Keratinocyte (primary cell): ENCODE measurements around the gene OTX2. TPM values are rescaled to one million over a fixed set of nuclear protein-coding genes. Genes with fewer than 3 reads are reported as not detected.

ENCODE experiments used
- DNase-seq: peaks from one replicate; pipeline ENCODE4 v3.0.0-alpha.2; 2011; ENCODE audit warnings: low read depth, missing footprints, low spot score
- FAIRE-seq: peaks from 2 replicates; lab custom pipeline; 2011; peaks lifted over from hg19 to GRCh38; lab: Jason Lieb, UNC
- H2AFZ ChIP-seq: 2 replicates; pipeline ENCODE4 v1.6.0; 2012; ENCODE audit warnings: low read length, control low read depth, inconsistent platforms; ENCODE audit not compliant: control insufficient read depth
- H3K27ac ChIP-seq: 2 replicates; pipeline ENCODE4 v1.5.1; 2011; ENCODE audit warnings: low read length; ENCODE audit not compliant: control insufficient read depth, insufficient read depth
- H3K27me3 ChIP-seq: 3 replicates; pipeline ENCODE4 v1.6.0; 2011; ENCODE audit warnings: low read length; ENCODE audit not compliant: control insufficient read depth, insufficient read depth; ENCODE audit errors: extremely low read depth
- H3K36me3 ChIP-seq, 2 experiments: 2 replicates in 1 of 2; 3 replicates in 1 of 2; pipeline ENCODE4 v1.5.1; 2011; ENCODE audit warnings: low read length in 2 of 2, mild to moderate bottlenecking in 1 of 2; ENCODE audit not compliant: control insufficient read depth in 2 of 2, insufficient read depth in 2 of 2; ENCODE audit errors: extremely low read depth in 1 of 2
- H3K4me1 ChIP-seq: 3 replicates; pipeline ENCODE4 v1.5.1; 2011; ENCODE audit warnings: low read length; ENCODE audit not compliant: control insufficient read depth, insufficient read depth; ENCODE audit errors: extremely low read depth
- H3K4me2 ChIP-seq: 3 replicates; pipeline ENCODE4 v1.6.0; 2011; ENCODE audit warnings: low read depth, low read length; ENCODE audit not compliant: control insufficient read depth, insufficient read depth; ENCODE audit errors: extremely low read depth
- H3K4me3 ChIP-seq, 3 experiments: fragments of 200-600 bp in 1 of 3; sonication (generic) in 1 of 3; 2 replicates in 2 of 3; 3 replicates in 1 of 3; pipeline ENCODE4 v1.5.1; 2011 to 2016; ENCODE audit warnings: low read length in 3 of 3, mild to moderate bottlenecking in 3 of 3, control low read depth in 2 of 3, inconsistent platforms in 1 of 3, low read depth in 1 of 3, mixed read lengths in 1 of 3, mixed run types in 1 of 3, moderate library complexity in 1 of 3; ENCODE audit not compliant: control insufficient read depth in 2 of 3, insufficient read depth in 2 of 3; ENCODE audit errors: extremely low read depth in 1 of 3
- H3K79me2 ChIP-seq: 2 replicates; pipeline ENCODE4 v1.6.0; 2012; ENCODE audit warnings: low read length; ENCODE audit not compliant: control insufficient read depth, insufficient read depth
- H3K9ac ChIP-seq: 3 replicates; pipeline ENCODE4 v1.6.0; 2011; ENCODE audit warnings: low read length; ENCODE audit not compliant: control insufficient read depth, insufficient read depth; ENCODE audit errors: extremely low read depth
- H3K9me1 ChIP-seq: 3 replicates; pipeline ENCODE4 v1.6.0; 2011; ENCODE audit warnings: low read length; ENCODE audit not compliant: control insufficient read depth, insufficient read depth; ENCODE audit errors: extremely low read depth
- H3K9me3 ChIP-seq: 2 replicates; pipeline ENCODE4 v1.5.1; 2012; ENCODE audit warnings: low read depth, low read length; ENCODE audit not compliant: control insufficient read depth
- H4K20me1 ChIP-seq: 3 replicates; pipeline ENCODE4 v1.6.0; 2011; ENCODE audit warnings: low read length; ENCODE audit not compliant: control insufficient read depth, insufficient read depth; ENCODE audit errors: extremely low read depth
- CTCF ChIP-seq, 3 experiments: IDR thresholded peaks in 1 of 3; conservative IDR thresholded peaks in 1 of 3; optimal IDR thresholded peaks in 1 of 3; 2 replicates in 2 of 3; 3 replicates in 1 of 3; pipeline versions ENCODE3 to v1.5.1; 2011; ENCODE audit warnings: low read length in 3 of 3, mild to moderate bottlenecking in 3 of 3, moderate library complexity in 2 of 3, control low read depth in 1 of 3, inconsistent platforms in 1 of 3; ENCODE audit not compliant: insufficient read depth in 2 of 3; ENCODE audit errors: extremely low read depth in 1 of 3
- EZH2 ChIP-seq: IDR thresholded peaks from one replicate; pipeline ENCODE4 v1.6.1; 2012; ENCODE audit warnings: inconsistent platforms, mild to moderate bottlenecking, low read length, moderate library complexity
- dilution Hi-C: fragments of 300-500 bp; cut with MboI; formaldehyde crosslinking; loops from one replicate; pipeline ENCODE4 v1.7.0; 2020; ENCODE audit warnings: low sequenced_read_pairs; ENCODE audit not compliant: extremely low pct_ligation_motif_present
- polyA plus RNA-seq, 5 experiments: library from polyadenylated mRNA; depleted of rRNA in 3 of 5; stranded (reverse) in 3 of 5; stranded (forward) in 1 of 5; unstranded in 1 of 5; fragments of >200 nt; gene quantifications; 1 replicate in 1 of 5; 2 replicates in 3 of 5; 3 replicates in 1 of 5; pipeline versions ENCODE4 v1.2.1 to v1.2.3, GENCODE V29; 2011 to 2012; ENCODE audit warnings: missing spikeins in 2 of 5, low read depth in 1 of 5, low replicate concordance in 1 of 5

OTX2 gene
- polyA plus RNA-seq, 1 donor (not counting 4 experiments of a cell fraction or from before 2014, with no cell fraction given) = not detected

DNA sequence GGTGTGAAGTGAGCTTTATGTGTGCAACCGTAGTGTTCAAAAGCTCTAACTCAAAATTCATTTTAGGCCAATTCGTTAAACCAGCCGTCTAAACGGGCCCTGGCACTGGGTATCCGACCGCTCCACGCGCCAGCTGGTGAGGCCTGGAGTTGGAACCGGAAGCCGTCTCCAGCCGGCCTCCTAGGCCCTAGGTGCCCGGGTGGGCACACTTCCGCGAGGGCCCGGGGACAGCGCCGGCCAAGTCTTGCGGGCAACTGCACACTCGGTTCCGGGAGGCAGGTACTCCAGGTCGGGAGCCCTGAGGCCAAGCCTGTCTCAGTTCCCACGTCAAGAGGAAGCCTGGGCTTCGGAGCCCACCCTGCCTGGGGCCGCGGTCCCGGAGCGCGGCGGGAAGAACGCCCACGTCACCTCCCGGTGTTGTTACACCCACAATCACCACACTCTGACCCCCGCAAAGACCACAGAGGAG lies 16.2 kb downstream of the OTX2 start:
- Histone ChIP-seq H3K27ac (no peak overlapping the region), H3K9me1 (no peaks in the 10 kb centered on the region), H3K4me2 (no peak overlapping the region), H3K4me1 (peaks cover 4% of the 10 kb centered on the region), H3K36me3 (no peaks in the 10 kb centered on the region), H3K27me3 (peaks cover 58% of the 10 kb centered on the region), H3K9ac (no peak overlapping the region), H3K9me3 (no peaks in the 10 kb centered on the region), H4K20me1 (no peaks in the 10 kb centered on the region), H3K4me3 (no peak overlapping the region), H3K79me2 (no peaks in the 10 kb centered on the region), H2AFZ (no peak overlapping the region)
- dilution Hi-C loops = no loop called here
- TF ChIP-seq EZH2 (peak; percentile 73), CTCF (optimal IDR thresholded peaks at IDR 0.05 in 1 of 3, IDR thresholded peaks at IDR 0.05 in 1 of 3, conservative IDR thresholded peaks at IDR 0.05 in 1 of 3; ENCODE audit: extremely low read depth in 1 of 3, insufficient read depth in 2 of 3, low read length in 3 of 3) (no peak)
- DNase-seq (no peak), FAIRE-seq (no peak)

DNA sequence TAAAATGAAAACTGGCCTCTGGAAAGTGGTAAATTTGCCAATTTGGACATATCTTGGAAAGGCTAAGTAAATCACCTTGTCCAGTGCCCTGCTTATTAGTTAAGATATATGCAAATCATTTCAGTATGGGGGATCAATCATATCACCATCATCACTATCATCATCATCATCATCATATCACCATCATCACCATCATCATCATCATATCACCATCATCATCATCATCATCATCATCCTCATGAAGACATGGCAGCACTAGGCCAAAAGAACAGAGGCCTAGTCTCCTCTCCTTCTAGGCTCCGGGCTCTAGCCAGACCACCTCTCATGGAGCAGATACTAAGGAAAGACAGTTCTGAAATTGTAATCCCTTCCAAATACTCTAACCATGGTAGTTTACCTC lies 20.3 kb downstream of the OTX2 start:
- no peak for FAIRE-seq
- H3K4me3 ChIP-seq = no peak overlapping the region
- no peaks in the 10 kb centered on the region for H4K20me1 ChIP-seq
- H3K79me2 ChIP-seq = no peaks in the 10 kb centered on the region
- DNase-seq = no peak
- peaks cover 17% of the 10 kb centered on the region for H3K27me3 ChIP-seq
- H3K9ac ChIP-seq = no peak overlapping the region
- no peaks in the 10 kb centered on the region for H3K36me3 ChIP-seq
- dilution Hi-C loops = no loop called here
- H3K9me3 ChIP-seq = no peaks in the 10 kb centered on the region
- no peak overlapping the region for H3K4me2 ChIP-seq
- no peak overlapping the region for H2AFZ ChIP-seq
- no peak overlapping the region for H3K27ac ChIP-seq
- H3K4me1 ChIP-seq = no peaks in the 10 kb centered on the region
- TF ChIP-seq EZH2 (no peak), CTCF (optimal IDR thresholded peaks at IDR 0.05 in 1 of 3, IDR thresholded peaks at IDR 0.05 in 1 of 3, conservative IDR thresholded peaks at IDR 0.05 in 1 of 3; ENCODE audit: extremely low read depth in 1 of 3, insufficient read depth in 2 of 3, low read length in 3 of 3) (no peak)
- no peaks in the 10 kb centered on the region for H3K9me1 ChIP-seq
